HEK293T (cell line): Measurements from ENCODE around the gene RABAC1.

ENCODE experiments used
- CTCF ChIA-PET: fragments of 350-600 bp; formaldehyde crosslinking; extraction: SDS; loops from one replicate; lab custom pipeline; 2021; ENCODE audit warnings: antibody characterized with exemption, inconsistent platforms; lab: Yijun Ruan, JAX
- POLR2A ChIA-PET: fragments of 350-600 bp; formaldehyde crosslinking; extraction: SDS; loops from one replicate; lab custom pipeline; 2020; ENCODE audit warnings: antibody characterized with exemption, inconsistent platforms; lab: Yijun Ruan, JAX
- DNase-seq: peaks from one replicate; pipeline ENCODE4 v3.0.0; 2012; ENCODE audit warnings: mixed read lengths; ENCODE audit errors: extremely low spot score
- ARNT ChIP-seq: fragments of 450-650 bp; IDR thresholded peaks from 2 replicates; pipeline ENCODE4 v1.6.1; 2017; ENCODE audit warnings: mild to moderate bottlenecking
- BHLHE40 ChIP-seq: fragments of 450-650 bp; IDR thresholded peaks from 2 replicates; pipeline ENCODE4 v1.6.1; 2016; ENCODE audit warnings: mild to moderate bottlenecking, moderate library complexity, borderline replicate concordance
- CTBP1 ChIP-seq: fragments of 450-650 bp; IDR thresholded peaks from 2 replicates; pipeline ENCODE4 v1.6.1; 2016; ENCODE audit warnings: borderline replicate concordance
- ELF4 ChIP-seq: fragments of 450-650 bp; IDR thresholded peaks from 2 replicates; pipeline ENCODE4 v1.6.1; 2017; ENCODE audit warnings: antibody characterized with exemption
- FOXA1 ChIP-seq: fragments of 450-650 bp; IDR thresholded peaks from 2 replicates; pipeline ENCODE4 v1.6.1; 2016; ENCODE audit warnings: mild to moderate bottlenecking
- FOXK2 ChIP-seq: fragments of 450-650 bp; IDR thresholded peaks from 2 replicates; pipeline ENCODE4 v1.6.1; 2016; ENCODE audit warnings: mild to moderate bottlenecking
- FOXM1 ChIP-seq: fragments of 450-650 bp; IDR thresholded peaks from 2 replicates; pipeline ENCODE4 v1.6.1; 2017; ENCODE audit warnings: mild to moderate bottlenecking, borderline replicate concordance
- HDGF ChIP-seq: fragments of 450-650 bp; IDR thresholded peaks from 2 replicates; pipeline ENCODE4 v1.6.1; 2017; ENCODE audit warnings: antibody characterized with exemption, borderline replicate concordance
- L3MBTL2 ChIP-seq: fragments of 450-650 bp; conservative IDR thresholded peaks from 2 replicates; pipeline ENCODE4 v1.6.1; 2016; ENCODE audit warnings: mild to moderate bottlenecking
- LEF1 ChIP-seq: fragments of 450-650 bp; IDR thresholded peaks from 2 replicates; pipeline ENCODE4 v1.6.1; 2017; ENCODE audit warnings: mild to moderate bottlenecking, borderline replicate concordance
- NFRKB ChIP-seq: fragments of 450-650 bp; IDR thresholded peaks from 2 replicates; pipeline ENCODE4 v1.6.1; 2016; ENCODE audit warnings: mild to moderate bottlenecking, moderate library complexity
- PKNOX1 ChIP-seq: fragments of 450-650 bp; IDR thresholded peaks from 2 replicates; pipeline ENCODE4 v1.6.1; 2016
- SP1 ChIP-seq: fragments of 450-650 bp; IDR thresholded peaks from 2 replicates; pipeline ENCODE4 v1.6.1; 2017
- SUZ12 ChIP-seq: fragments of 450-650 bp; IDR thresholded peaks from 2 replicates; pipeline ENCODE4 v1.6.1; 2016; ENCODE audit warnings: mild to moderate bottlenecking
- TARDBP ChIP-seq: fragments of 450-650 bp; IDR thresholded peaks from 2 replicates; pipeline ENCODE4 v1.6.1; 2016
- ZNF384 ChIP-seq: fragments of 450-650 bp; IDR thresholded peaks from 2 replicates; pipeline ENCODE4 v1.6.1; 2016

Gene RABAC1

GRCh38 chr19:41969772-41970458 is 10.8 kb upstream of the RABAC1 start:
- no peak for DNase-seq
- ChIA-PET POLR2A (no interaction called here), CTCF (interaction anchor here (0.6 kb wide), 1 partner anchor 618 kb away, joined by 3 read pairs; no protein-coding TSS in a partner anchor)
- TF ChIP-seq PKNOX1, result no peak
- no peak for TF ChIP-seq FOXA1
- no peak for TF ChIP-seq BHLHE40
- TF ChIP-seq SUZ12, result no peak
- TF ChIP-seq FOXK2, result no peak
- no peak for TF ChIP-seq FOXM1
- TF ChIP-seq CTBP1, result no peak
- no peak for TF ChIP-seq LEF1
- TF ChIP-seq ELF4, result no peak
- TF ChIP-seq ZNF384, result no peak
- no peak for TF ChIP-seq ARNT
- TF ChIP-seq NFRKB, result no peak
- no peak for TF ChIP-seq TARDBP
- TF ChIP-seq SP1, result no peak
- TF ChIP-seq L3MBTL2, result no peak
- TF ChIP-seq HDGF, result no peak

- no peak for DNase-seq
- ChIA-PET CTCF (interaction anchor here (0.6 kb wide), 1 partner anchor 617 kb away, joined by 3 read pairs; no protein-coding TSS in a partner anchor), POLR2A (no interaction called here)
- TF ChIP-seq PKNOX1, result no peak
- TF ChIP-seq FOXA1, result no peak
- no peak for TF ChIP-seq BHLHE40
- TF ChIP-seq SP1, result no peak
- no peak for TF ChIP-seq SUZ12
- no peak for TF ChIP-seq FOXM1
- TF ChIP-seq L3MBTL2, result no peak
- no peak for TF ChIP-seq ZNF384
- no peak for TF ChIP-seq LEF1
- TF ChIP-seq CTBP1, result no peak
- TF ChIP-seq NFRKB, result no peak
- no peak for TF ChIP-seq HDGF
- TF ChIP-seq ARNT, result no peak
- TF ChIP-seq TARDBP, result no peak
Measured at GRCh38 chr19:41968751-41969595, 9.9 kb upstream of the RABAC1 start.

DNA sequence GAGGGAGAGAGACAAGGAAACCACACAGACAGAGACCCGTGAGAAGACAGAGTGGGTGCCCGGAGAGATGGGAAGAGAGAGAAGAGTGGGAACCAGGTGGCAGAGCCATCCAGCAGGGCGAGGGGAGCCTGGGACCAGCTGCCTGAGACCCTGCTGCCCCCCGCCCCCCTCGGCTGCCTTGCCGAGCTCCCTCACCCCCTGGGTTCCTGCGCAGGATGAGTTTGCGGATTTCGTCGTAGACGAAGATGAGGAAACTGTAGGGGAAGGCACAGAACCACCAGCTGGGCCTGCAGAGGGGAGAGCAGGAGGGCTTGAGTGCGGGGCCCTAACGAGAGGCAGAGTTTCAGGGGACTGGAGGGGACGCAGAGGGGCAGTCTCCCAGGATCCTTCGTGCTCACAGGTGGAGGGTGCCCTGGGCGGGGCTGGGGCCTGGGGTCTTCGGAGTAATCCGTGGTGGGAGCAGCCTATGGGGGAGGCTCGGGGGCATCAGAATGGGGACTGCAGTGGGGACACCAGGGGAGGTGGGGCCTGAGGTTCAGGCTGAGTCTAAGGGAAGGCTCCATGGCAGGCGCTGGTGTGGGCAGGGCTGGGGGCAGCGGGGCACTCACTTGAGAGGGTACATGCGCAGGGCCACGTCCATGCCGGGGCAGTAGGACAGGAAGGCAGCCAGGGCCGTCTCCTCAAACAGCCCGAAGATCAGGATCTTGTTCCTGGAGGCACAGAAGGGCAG is 8.1 kb upstream of the RABAC1 start:
- no peak for TF ChIP-seq CTBP1
- no peak for TF ChIP-seq BHLHE40
- ChIA-PET POLR2A (no interaction called here), CTCF (no interaction called here)
- no peak for DNase-seq

DNA sequence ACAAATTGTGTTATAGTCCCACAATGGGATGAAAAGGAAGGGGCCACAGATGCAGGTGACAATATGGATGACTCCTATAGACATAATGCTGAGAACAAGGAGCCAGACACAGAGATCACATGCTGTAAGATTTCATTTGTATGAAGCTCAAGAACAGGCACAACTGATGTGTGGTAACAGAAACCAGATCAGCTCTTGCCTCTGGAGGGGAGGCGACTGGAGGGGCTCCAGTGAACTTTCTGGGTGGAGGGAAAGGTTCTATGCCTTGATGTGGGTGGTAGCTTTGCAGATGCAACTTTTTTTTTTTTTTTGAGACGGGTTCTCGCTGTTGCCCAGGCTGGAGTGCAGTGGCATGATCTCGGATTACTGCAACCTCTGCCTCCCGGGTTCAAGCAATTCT is 6.0 kb upstream of the RABAC1 start:
- ChIA-PET CTCF (interaction anchor here (0.7 kb wide), 1 partner anchor 14 kb away, joined by 6 read pairs; no protein-coding TSS in a partner anchor), POLR2A (no interaction called here)
- no peak for DNase-seq
- TF ChIP-seq TARDBP (no peak), FOXA1 (no peak), SUZ12 (no peak), HDGF (no peak), ZNF384 (no peak), L3MBTL2 (no peak), BHLHE40 (no peak), FOXK2 (no peak), PKNOX1 (no peak), NFRKB (no peak), ELF4 (no peak), CTBP1 (no peak), FOXM1 (no peak), LEF1 (no peak), ARNT (no peak), SP1 (no peak)

DNA sequence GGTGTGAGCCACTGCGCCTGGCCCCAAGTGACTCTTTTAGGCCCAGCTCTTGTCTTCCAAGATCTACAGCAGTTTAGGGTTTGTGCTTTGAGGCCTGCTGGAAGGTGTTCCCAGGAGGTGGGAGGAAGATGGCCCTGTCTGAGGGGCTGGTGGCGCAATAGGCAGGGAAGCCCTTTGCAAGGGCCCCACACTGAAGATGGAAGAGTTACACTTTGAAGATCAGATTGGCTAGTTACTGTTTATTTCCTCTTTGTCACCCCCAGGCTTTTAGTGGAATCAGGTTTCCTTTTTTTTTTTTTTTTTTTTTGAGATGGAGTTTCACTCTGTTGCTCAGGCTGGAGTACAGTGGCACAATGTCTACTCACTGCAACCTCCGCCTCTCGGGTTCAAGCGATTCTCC is 1.9 kb upstream of the RABAC1 start:
- POLR2A ChIA-PET, result no interaction called here
- DNase-seq, result no peak
- TF ChIP-seq ZNF384 (peak; percentile 84), HDGF (no peak)
- CTCF ChIA-PET, result interaction anchor here (1.5 kb wide), 1 partner anchor 62 kb away, joined by 6 read pairs; no protein-coding TSS in a partner anchor
